Mesenteric fat pad (tissue), 1 donor: ENCODE results near the gene EYA2. TPM values are rescaled to one million over a fixed set of nuclear protein-coding genes. Genes with fewer than 3 reads are reported as not detected.

ENCODE experiments used
- DNase-seq: peaks from one replicate; pipeline ENCODE4 v3.0.0-alpha.2; 2020; ENCODE audit warnings: low spot score
- total RNA-seq: library from RNA; stranded (reverse); fragmentation: NEBNext Ultra II Directional; extraction: Animal tissue kit (Norgen Biotek cat#: 25700); gene quantifications from one replicate; pipeline ENCODE4 v1.2.1, GENCODE V29; 2021
- donor health status: DM: yes; HTN: yes; CAD: no.

The EYA2 gene
- total RNA-seq, 1 donor from 2014 or later = 32.8 TPM

DNA sequence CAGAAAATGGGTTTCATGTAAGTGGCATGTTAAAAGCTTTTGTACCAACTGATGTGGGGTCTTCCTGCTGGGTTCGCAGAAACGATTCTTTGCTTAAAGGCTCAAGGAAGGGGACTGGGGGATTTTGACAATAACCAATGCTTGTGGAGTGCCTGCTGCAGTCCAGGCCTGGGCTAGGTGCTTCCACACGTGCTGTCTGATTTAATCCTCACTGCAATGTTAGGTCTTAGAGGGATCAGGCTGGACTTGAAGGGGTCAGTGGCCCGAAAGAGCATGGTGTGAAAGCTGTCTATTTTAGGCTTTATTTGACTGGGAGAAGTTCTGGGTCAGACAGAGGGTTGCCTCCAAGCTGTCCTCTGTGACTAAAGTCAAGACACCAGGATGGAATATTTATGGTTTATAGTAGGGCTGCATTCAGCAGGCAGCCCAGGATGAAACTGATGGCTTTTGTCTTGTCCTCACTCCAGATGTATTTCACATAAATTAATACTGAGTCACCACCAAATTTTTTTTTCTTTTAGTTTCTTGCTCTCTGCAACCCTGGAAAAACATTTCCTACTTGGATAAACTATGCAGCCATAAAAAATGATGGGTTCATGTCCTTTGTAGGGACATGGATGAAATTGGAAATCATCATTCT, 242.7 kb downstream of the EYA2 start:
- DNase-seq = no peak

DNA sequence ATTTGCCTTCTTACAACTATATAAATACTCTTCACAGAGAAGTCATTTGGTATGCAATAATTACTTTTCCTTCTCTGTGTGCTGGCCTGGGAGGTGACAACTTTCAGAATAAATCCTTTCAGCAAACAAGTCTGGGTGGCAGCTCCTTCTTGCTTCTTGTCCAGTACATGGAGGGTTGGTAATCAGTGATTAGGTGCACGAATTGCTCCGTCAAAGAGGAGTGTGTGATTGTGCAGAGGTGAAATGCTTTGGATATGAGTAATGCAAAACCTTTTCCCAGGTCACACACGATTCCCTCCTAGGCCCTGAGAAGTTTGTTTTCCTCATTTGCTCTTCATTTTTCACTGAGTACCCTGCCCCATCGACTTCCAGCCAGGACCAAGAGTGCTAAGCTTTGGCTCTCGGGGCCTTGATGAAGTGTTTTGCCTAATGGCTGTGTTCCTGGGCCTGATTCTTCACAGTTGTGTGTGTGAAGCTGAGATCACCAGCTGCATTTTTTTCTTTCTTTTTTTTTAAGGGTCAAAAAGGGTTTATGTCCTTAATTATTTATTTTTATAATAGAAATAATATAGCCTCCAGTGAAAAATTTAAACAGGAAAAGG, 245.4 kb downstream of the EYA2 start:
- DNase-seq = no peak

DNA sequence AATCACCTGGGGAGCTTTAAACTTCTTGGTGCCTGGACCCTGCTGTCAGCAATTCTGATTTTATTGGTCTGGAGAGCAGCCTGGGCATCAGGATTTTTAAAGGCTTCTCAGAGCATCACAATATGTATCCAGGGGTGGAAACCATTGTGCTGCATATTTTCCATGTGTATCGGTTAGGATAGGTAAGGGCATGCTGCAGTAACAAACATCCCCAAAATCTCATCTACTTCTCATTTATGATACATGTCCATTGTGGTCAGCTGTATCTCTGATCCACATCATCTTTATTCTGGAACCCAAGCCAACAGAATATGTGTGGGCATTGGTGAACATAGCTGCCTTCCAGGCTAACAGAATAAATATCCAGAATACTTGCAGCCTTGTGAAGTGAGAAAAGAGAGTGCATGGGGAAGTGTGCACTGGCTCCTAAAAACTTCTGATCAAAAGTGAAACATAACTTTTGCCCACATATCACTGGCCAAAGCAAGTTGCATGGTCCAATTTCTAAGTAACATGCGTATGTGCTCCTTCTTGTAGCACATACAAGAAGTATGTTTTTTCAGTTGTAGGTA, 246.8 kb downstream of the EYA2 start:
- DNase-seq = no peak

DNA sequence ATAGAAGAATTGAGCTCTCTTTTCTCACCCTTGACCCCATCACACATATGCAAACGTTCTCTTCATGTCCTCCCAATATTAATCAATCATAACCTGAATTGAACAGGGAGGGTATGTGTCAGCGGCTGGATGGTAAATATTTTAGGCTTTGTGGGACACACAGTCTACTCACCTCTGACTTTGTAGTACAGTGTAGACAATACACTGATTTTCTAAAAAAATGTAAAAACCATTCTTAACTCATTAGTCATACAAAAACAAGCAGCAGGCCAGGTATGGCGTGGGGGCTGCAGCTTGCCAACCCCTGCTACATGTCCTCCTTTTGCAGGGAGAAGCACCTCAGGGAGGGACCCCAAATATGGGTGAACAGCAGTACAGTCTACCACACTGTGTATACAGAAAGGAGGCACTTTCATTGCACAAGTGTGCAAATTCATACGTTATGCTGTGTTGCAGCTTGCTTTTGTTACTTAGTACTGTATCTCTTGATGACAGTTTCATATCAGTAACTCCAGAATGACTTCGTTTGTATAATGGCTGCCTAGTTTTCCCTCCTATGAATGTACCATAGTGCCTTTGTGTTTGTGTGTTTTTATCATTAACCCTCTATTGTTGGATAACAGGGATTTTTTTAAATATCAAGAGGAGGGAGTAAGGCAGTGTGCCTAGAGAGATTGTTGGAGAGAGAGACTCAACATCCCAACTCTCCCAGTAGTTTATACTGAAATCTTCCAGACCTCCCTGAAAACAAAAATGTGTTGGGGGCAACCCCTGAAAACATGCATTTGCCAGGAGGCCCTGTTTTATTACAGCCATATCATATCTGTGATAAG, 247.5 kb downstream of the EYA2 start:
- DNase-seq = no peak

- no peak for DNase-seq
Measured at GRCh38 chr20:47142774-47143170, 248.1 kb downstream of the EYA2 start.

DNA sequence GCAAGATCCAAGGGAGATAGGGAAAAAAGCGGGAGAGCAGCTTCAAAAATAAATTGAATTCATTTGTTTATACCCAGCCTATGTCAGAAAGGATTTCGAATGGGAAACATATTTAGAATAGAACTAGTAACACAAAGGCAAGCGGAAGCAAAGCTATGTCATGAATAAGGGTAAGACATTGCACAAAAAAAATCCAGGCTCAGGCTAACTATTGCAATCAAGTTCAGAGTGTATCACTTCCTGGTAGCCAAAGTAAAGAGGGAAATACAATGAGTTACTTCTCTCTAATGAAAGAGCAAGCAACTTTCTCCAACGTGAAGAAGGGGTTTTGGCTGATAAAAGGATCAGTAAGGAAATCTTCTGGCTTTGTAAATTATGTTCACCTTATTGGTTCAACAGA, 249.0 kb downstream of the EYA2 start:
- DNase-seq = no peak

- no peak for DNase-seq
Measured at GRCh38 chr20:47144463-47144862, 249.8 kb downstream of the EYA2 start.

DNA sequence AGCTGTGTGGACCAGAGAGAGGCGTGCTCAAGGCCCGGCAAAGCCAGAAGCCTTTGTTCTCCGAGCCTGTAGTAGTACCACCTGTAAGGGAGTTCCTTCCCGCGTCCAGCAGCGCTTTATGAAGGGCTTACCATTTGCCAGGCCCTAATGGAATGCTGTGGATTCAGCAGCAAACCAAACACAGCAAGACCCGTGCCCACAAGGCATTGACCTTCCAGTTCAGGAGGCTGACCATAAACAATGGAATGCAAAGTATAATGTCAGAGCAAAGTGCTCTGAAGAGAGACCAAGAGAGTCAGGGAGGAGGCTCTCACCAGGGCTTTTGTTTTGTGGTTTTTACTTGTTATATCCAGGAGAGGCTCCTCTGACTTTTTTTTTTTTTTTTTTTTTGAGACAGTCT, 252.0 kb downstream of the EYA2 start:
- DNase-seq = no peak

DNA sequence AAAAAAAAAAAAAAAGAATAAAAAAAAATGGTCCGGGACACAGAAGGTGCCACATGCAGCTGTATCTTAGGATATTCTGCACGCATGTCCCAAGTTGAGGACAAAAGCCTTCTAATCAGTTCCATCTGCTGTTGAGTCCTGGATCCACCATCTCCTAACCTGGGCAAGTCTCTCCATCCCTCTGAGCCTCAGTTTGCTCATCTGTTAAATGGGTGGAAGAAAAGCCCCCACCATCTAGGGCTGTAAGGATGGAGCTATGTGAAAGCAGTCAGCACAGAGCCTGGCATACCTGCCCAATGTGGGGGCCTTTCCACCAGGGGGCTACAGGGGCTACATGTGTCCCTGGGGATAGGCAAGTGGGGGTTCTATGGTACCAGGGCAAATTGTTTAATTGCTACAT, 253.4 kb downstream of the EYA2 start:
- no peak for DNase-seq

DNA sequence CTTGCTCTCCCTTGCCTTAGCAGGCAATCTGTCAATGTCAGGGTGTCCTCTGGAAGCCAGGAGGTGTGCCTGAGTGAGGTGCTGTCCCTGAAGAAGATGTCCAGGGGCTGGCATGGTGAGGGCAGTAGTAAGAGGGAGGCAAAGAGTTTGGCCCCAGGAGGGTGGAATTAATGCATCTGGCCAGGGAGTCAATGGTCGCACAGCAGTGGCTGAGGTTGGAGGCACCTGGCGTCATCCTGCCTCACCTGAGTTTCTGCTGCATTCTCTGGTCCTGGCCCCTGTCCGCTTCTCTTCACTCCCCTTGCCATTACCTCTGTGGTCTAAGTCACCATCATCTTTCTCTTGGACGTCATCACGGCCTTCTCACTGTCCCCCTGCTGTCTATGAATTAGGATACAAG, 255.3 kb downstream of the EYA2 start:
- DNase-seq = no peak

GRCh38 chr20:47150403-47151152, 255.9 kb downstream of the EYA2 start:
- no peak for DNase-seq

DNA sequence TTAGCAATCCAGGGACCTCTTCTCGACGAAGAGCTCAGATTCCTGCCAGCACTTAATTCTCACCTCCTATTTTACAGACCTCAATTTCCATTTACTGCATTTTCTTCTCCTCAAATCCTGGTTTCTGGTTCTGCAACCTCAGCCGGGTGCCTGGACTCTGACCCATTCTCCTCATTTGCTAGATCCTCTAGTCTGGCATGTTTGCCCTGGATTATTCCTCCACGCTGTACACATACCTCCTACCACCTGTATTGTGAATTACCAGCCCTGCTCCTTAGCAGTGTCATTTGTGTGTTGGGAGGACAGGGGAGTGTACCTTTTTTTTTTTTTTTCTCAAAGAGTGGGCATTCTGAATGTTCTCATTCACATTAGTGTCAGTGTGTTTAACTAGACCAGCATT, 257.4 kb downstream of the EYA2 start:
- no peak for DNase-seq

DNA sequence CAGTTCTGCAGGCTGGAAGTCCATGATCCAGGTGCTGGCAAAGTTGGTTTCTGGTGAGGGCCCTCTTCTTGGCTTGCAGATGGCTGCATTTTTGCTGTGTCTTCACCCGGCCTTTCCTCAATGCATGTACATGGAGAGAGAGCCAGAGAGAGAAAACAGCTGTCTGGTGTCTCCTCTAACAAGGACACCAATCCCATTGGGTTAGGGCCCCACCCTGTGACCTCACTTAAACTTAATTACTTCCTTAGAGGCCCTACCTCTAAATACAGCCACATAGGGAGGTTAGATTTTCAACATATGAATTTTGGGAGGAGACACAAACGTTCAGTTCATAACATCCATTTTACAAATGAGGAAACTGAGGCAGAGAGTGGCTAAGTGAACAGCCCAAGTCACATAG, 259.4 kb downstream of the EYA2 start:
- no peak for DNase-seq

DNA sequence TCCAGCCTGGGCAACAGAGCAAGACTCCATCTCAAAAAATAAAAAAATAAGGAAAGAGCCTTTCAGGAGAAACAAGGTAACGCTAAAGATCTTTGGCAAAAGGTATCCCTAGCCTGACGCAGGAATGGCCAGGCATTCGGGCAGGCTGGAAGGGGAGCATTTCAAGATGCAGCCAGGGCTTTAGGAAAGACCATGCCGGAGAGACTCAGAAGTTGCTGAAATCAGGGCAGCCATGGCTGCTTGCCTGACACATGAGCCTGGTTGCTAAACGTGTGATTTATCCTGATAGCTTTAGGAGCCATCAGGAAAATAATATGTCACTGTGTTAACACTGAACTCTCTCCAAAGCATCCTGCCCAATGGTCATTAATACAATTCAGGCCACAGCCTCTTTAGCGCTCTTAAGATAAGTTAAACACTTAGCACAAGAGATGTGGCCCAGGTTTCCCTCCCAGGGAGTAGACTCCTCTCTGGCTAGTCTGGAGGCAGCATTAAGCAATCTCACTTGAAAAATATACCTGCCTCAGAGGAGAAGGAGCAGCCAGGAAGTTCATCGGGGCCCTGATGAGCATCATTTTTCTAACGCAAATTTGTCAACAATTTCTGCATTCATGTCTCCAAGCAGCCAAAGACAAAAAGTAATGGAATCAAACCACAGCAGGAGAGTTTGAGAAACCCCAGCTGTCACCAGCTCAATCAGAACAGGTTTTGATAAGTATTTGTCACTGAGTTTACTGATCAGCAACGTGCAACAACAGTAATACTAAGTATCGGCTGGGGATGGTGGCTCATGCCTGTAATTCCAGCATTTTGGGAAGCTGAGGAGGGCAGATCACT, 261.9 kb downstream of the EYA2 start:
- DNase-seq = no peak

DNA sequence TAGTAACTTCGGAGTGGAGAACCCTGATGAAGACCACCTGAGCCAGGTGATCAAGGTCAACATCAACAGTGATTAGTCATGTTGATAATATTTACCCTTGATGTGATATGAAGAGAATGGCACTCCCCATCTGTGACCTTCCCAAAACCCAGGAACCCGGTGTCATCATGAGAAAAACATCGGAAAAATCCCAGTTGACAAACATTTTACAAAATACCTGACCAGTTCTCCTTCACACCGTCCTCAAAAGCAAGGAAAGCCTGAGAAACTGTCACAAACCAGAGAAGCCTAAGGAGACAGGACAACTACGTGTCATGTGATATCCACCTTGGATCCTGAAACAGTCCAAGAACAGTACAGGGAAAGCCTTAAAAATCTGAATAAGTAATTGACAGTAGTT, 264.5 kb downstream of the EYA2 start:
- DNase-seq = no peak

DNA sequence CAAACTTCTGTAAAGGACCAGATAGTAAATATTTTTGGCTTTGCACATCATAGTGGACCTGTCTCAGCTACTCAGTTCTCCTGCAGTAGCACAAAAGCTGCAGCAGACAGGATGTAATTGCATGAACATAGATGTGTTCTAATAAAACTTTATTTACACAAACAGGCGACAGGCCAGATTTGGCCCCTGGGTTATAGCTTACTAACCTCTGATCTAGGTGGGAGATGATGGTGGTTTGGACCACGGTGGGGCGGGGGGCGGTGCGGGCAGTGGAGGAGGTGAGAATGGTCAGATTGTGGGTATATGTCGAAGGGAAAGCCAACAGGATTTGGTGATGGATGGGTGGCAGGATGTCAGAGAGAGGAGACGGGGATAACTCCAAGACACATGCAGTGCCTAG, 265.6 kb downstream of the EYA2 start:
- peak; percentile 45 for DNase-seq

GRCh38 chr20:47160992-47161391, 266.3 kb downstream of the EYA2 start:
- no peak for DNase-seq

DNA sequence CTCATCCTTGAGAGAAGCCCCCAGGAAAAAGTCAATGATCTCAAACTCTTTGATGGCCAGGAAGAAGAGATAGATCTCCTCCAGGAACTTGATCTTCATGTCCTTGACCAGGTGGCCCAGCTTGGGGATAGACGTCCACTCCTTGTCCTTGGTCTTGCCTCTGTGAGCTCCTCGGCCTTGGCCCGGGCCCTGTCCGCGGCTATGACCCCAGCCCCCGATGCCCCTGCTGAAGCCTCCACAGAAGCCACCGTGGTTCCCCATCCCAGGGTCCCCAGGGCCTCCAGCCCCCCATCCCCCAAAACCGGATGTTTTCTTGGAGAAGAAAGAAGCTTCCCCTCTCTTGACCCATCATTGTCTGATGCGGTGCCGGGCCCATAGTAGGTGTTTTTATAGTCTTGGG, 266.8 kb downstream of the EYA2 start:
- DNase-seq = no peak

DNA sequence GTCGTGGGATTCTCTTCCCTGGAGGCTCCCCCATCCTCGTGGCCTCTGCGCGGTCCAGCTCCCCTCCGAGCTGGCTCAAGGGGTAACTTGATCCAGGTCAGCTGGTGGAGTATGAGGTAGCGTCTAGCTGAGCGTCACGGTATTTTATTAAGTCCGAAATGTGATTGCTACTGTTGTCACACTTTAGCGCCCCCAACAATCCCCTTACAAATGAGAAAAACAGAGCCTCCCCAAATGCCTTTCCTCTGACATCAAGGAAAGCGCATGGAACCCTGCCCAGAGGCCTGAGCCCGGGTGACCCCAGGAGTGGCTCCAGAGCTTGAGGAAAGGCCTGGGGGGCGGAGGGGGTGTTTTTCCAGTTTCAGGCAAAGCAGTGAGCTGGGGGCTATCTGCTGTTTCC, 269.5 kb downstream of the EYA2 start:
- DNase-seq = no peak

GRCh38 chr20:47165376-47165865, 270.8 kb downstream of the EYA2 start:
- DNase-seq = no peak
